Measurements from ENCODE around the gene TMOD1.

DNA sequence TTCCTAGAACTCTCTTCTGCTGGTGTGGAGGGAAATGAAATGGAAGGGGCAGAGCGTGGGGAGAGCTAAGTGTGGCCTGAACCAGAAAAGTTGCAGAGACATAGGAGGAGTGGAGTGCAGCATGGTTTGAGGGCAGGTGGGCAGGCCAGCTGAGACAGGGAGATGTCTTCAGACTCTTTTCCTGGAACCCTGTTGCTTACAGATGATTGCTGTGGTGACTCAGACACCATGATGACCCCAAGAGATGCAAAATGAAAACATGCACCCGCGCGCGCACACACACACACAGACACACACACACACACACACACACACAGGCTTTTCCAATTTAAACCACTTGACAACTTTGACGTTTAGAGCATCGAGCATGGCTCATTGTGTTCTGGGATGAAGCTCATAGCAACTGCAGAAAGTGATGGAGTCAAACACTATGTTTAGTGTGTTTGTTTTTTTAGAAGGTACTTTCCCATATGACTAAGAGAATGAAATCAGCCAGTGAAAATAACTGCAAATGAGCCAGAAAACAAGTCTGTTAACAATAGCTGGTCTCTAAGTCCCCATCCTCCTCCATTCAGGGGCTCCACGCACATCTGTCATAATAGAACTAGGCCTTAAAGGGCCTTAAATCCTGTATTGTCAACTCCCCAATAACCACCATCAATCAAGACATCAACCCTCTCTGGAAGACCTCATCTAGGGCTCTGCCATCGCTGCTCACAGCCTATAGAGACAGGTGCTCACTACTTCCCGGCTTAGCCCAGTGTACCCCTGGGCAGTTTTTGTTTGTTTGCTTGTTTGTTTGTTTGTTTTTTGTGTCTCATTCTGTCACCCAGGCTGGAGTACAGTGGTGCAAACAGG is 9.6 kb downstream of the TMOD1 start:
- TF ChIP-seq, protein P1, sequence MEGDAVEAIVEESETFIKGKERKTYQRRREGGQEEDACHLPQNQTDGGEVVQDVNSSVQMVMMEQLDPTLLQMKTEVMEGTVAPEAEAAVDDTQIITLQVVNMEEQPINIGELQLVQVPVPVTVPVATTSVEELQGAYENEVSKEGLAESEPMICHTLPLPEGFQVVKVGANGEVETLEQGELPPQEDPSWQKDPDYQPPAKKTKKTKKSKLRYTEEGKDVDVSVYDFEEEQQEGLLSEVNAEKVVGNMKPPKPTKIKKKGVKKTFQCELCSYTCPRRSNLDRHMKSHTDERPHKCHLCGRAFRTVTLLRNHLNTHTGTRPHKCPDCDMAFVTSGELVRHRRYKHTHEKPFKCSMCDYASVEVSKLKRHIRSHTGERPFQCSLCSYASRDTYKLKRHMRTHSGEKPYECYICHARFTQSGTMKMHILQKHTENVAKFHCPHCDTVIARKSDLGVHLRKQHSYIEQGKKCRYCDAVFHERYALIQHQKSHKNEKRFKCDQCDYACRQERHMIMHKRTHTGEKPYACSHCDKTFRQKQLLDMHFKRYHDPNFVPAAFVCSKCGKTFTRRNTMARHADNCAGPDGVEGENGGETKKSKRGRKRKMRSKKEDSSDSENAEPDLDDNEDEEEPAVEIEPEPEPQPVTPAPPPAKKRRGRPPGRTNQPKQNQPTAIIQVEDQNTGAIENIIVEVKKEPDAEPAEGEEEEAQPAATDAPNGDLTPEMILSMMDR (IDR thresholded peaks at IDR 0.05) = no peak
- no peak for TF ChIP-seq POLR2A (IDR thresholded peaks at IDR 0.05)
